Epidermal melanocyte (primary cell): ENCODE data around the gene TUBGCP6.

ENCODE experiments used
- DNase-seq: peaks from one replicate; pipeline ENCODE4 v3.0.0; 2011; ENCODE audit warnings: low spot score; ENCODE audit not compliant: insufficient read length

Gene TUBGCP6, protein sequence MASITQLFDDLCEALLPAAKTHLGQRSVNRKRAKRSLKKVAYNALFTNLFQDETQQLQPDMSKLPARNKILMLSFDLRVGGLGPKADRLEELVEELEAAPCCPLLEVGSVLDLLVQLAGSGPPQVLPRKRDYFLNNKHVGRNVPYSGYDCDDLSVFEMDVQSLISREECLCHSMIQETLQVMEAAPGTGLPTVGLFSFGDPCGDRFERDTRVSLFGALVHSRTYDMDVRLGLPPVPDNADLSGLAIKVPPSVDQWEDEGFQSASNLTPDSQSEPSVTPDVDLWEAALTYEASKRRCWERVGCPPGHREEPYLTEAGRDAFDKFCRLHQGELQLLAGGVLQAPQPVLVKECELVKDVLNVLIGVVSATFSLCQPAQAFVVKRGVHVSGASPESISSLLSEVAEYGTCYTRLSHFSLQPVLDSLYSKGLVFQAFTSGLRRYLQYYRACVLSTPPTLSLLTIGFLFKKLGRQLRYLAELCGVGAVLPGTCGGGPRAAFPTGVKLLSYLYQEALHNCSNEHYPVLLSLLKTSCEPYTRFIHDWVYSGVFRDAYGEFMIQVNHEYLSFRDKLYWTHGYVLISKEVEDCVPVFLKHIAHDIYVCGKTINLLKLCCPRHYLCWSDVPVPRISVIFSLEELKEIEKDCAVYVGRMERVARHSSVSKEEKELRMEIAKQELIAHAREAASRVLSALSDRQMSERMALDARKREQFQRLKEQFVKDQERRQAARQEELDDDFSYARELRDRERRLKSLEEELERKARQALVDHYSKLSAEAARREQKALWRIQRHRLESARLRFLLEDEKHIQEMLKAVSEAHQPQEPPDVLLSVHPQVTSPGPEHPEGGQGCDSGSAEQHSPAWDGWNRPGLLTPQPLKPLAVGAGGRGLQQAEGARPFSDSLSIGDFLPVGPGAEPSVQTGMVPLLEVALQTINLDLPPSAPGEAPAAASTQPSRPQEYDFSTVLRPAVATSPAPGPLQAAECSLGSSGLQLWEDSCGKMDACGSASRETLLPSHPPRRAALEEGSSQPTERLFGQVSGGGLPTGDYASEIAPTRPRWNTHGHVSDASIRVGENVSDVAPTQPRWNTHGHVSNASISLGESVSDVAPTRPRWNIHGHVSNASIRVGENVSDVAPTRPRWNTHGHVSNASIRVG (N-terminal part only)

DNA sequence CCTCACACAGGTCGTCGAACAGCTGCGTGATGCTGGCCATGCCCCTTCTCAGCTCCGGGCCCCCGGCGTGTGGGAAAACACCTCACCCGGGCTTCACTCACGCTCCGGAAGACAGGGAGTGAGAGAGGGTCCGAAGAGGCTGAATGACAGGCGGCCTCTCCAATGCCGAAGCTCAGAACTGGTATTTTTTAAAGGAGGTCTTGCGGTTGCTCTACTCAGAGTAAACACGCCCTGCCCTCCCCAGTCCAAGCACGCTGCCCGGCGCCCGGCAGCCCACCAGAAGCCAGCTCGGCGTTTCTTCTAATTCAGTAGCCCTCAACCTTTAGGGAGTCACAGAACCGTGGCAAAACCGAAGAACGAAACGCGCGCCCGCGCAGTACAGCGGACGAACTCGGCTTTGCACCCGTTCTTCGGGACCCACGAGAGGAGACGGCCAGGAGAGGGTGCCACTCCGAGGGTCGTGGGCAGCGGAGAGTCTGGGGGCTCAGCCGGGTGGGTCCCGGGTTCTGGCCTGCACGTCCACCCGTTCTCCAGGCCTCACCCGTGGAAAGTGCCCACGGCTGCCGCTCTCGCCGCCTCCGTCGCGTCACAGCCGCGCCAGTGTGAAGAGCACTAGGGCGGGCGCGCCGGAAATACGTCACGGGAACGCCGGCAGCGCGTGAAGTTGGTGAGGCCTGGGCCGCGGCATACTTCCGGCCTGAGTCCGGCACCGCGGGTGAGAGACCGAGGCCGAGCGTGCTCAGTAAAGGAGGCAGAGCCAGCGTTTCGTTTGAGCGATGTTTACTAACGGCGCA, at the start of gene TUBGCP6:
TSS of gene TUBGCP6 (minus strand) at position 604 of the 794 bp plus-strand sequence. CDS start at position 40, 564 bp downstream.
- DNase-seq: peak; percentile 96

DNA sequence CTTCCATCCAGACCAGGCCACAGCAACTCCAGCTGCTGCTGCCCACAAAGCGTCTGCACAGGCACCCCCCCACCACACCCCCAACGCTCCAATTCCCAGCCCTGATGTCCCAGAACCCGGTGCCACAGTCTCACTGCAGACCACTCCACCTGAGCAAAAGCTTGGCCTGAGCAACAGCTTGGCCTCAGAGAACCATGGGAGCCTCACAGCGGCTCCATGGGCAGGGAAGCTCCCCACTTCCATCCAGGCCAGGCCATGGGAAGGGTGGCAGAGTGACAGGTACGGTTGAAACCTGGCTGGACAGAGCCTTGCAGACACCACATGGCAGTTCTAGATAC, 49.5 kb upstream of the TUBGCP6 start:
- no peak for DNase-seq

DNA sequence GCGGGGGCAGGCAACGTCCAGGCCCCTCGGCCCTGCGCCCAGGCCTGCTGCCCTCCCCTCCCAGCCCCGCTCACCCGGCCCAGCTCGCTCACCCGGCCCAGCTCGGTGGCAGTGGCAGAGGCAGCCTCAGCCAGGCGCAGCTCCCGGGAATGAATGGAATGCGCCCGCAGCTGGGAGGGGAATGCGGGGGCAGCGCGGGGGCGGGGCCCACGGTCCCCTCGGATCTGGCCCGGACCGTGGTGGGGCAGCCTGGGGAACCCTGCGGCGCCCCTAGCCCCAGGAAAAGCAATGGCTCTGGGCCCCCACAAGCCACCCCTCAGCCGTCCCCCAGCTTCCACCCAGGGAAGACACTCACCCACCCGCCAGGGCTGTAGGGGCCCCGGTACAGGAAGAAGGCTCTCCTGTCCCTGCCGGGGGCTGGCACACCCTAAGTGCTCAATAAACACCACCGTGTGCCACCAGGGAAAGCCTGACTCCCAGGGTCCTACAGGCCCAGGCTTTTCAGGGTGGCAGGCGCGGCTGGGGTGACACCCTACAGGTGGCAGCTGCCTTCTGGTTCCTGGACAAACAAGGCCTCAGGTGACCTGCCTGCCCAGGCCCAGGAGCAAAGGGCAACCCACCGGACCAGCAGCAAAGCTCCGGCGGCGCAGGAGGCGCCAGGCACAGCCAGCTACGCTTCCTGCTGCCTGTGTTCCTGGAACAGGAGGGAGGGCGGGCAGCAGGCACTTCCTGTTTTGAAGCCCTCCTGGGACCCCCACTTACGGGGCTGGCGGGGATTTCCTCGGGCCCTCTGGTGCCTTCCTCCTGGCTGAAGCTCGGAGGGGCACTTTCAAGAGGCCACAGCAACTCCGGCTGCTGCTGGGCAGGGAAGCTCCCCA, 48.9 kb upstream of the TUBGCP6 start:
- DNase-seq: peak; percentile 78

DNA sequence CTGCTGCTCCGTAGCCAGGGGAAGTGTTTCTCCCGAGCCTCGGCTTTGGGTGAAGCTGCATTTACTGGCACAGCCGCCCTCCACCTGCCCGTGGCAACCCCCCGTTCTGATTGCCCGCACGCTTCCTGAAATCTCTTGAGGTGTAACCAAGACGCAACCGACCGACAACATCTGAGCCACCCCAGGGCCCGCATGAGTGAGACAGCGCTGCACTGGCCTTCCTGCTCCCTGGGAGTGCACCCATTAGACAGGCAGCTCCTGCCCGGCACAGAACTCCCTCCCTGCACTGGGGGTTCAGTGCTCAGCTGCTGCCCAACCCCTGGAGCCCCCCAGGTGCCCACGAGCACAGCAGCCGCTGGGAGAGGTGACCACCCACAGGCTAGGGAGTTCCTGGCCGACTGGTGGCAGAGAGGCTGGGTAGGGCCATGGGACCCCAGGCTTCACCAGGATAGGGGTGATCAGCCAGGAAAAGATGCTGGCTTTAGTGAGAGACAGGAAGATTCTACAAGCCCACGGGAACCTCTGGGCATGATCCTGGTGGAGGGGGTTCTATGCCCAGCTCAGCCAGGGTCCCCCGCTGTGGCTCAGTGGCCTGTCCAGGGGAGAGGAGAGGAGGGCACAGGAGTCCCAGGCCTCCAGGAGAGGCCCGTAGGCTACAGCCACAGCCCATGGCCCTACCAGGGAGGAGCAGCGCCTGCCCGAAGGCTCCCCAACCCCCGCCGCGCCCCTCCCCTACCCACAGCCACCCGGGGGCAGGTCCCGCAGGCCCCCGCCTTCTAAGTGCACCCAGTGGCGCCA, 48.0 kb upstream of the TUBGCP6 start:
- DNase-seq: no peak

DNA sequence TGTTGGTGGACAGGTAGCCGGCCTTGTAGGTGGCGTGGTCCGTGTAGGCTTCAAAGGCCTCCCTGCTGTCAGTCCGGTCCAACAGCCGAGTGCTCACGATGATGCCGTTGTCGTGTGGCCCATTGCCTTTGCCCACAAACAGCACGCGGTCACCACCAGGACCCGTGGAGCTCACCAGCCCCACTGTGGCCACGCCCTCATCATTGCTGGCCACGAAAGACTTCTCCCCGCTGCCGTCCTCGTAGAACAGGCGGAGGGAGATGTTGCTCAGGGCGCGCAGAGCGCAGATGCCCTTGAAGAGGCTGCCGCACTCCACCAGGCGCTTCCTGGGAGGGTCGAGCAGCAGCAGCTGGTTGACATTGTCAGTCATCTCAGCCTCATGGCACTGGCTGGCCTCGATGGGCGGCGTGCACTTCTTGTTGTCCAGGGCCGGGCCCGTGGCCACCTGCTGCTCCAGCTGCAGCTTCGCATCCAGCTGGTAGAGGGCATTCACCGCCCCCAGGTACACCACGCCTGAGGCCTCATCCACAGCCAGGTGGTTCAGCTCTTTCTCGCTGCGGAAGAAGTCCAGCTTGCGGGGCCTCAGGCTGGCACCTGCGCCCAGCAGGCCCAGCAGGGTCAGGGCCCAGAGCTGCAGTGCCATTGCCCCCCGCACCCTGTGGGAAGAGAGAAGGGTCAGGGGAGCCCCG, 45.3 kb upstream of the TUBGCP6 start:
- no peak for DNase-seq

DNA sequence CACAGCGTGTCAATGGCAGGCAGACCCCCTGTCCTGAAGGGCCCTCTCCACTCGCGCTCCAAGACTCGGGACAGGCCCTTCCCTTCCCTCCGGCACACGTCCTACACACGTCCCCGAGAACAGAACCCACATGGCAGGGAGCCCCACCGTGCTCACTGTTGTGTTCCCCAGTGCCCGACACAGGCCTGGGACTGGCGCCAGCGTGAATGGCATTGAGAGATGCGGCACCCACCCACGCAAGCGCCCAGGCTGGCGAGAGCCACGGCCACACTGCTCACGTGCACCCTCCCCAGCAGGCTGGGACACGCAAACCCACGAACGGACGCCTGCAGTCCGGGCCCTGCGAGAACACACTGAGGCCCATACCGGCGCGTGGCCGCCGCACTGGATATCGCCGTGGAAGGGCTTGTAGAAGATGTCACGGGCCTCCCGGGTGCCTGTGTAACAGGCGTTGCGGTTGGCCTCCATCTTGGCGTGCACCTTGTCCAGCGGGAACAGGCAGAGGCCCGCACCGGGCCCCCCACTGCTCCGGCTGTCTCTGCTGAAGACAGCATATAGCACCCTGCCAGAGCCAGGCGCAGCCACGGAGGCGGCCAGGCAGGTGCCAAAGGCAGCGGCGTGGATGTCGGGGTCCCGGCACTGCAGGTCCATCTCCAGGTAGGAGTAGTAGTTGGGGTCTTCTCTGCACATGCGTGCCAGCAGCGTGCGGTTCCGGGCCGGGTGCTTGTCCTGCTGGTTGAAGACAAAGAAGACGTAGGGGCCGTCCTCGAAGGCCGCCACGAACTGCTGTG, 44.5 kb upstream of the TUBGCP6 start:
- no peak for DNase-seq

DNA sequence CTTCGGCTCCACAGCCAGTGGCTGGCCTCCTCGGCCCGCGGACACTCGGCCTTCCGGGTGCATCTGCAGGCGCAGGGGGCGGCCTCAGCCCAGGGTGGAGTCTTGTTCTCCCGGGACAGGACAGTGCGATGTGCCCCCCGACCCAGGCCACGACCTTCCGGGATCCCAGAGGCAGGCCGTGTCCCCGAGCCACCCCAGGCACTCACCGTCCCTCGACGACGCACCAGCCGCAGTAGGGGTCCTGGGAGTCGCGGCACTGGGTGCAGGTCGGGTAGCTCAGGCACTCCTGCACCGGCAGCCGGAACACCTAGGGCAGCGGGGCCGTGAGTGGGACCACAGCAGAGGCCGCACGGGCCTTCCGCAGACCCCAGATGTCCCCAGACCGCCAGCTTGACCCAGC, 42.9 kb upstream of the TUBGCP6 start:
- no peak for DNase-seq

DNA sequence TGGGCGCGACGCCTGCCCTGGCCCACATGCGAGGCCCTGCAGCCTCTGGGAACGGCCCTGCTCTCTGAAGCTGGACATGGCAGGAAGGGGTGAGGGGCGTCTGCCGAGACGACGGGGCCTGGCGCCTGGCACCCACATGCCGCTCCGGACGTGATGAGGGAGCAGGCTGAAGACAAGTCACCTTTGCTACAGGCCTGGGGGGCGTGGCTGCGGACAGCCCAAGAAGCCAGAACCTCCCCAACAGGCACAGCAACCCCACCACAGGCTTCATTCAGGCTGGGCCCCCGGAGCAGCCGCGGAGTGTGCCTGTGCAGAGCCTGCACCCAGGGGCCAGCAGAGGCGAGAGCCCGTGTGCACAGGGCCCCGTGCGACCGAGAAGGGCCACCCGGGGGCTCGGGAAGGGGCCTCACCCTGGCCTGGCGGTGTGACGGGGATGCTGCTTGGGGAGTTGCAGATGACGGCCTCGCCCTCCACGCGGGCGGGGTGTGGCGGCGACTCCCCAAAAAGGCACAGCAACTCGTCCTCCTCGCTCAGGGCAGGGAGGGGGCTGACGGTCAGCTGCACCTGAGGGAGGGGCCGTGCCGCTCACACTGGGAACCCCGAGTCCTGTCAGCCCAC, 42.0 kb upstream of the TUBGCP6 start:
- no peak for DNase-seq

DNA sequence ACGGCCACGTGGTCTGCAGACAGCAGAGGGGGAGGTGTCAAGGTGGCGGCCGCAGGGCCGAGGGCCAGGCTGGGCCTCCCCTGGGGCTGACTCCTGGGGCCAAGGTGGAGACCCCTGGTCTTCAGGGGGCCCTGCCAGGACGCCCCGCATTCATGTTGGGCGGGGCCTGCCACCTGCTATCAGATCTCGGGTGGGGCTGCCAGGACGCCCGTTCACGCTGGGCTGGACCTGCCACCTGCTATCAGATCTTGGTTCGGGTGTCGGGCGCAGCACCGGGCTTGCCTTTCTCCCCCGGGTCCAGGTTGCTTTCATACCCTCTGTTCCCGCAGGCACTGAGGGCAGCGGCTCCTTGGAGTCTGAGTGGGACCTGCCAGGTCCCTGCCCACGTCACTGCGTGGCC, 41.5 kb upstream of the TUBGCP6 start:
- DNase-seq: no peak

DNA sequence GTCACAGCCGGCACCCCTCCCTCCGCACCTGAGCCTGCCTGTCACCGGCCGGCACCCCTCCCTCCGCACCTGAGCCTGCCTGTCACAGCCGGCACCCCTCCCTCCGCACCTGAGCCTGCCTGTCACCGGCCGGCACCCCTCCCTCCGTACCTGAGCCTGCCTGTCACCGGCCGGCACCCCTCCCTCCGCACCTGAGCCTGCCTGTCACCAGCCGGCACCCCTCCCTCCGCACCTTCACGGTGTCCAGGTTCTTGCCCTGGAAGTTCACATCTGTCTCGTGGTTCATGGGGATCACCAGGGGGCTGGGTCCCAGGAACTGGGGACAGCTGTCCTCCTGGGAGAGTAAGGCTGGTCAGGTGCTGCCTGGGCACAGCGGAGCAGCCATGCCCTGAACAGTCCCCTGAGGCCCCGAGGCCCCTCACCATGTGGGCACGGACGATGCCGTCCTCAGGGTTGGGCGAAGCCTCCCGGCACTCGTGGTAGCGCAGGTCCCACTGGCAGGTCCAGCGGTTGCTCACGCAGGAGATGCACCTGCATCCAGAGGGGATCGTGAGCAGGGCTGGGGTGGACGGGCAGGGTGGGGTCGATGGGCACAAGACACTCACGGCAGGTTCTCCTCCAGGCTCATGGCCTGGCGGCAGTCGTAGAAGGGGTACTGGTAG, 40.9 kb upstream of the TUBGCP6 start:
- no peak for DNase-seq

DNA sequence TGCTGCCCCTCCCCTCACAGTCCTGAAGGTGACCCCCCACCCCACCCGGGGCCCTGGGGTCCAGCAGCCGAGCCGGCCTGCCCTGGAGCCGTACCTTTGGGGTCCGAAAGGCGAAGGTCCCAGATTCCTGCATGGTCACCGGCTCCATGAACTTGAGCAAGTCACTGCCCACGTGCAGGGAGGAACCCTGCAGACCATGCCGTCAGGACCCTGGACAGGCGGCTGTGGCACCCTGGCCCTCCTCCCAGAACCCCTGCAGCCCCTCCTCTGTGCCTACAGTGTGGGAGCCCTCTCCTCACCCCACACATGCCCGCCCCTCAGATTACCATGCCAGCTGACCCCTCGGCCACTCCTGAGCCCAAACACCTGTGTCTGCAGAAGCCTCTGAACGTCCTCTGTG, 39.7 kb upstream of the TUBGCP6 start:
- DNase-seq: no peak

DNA sequence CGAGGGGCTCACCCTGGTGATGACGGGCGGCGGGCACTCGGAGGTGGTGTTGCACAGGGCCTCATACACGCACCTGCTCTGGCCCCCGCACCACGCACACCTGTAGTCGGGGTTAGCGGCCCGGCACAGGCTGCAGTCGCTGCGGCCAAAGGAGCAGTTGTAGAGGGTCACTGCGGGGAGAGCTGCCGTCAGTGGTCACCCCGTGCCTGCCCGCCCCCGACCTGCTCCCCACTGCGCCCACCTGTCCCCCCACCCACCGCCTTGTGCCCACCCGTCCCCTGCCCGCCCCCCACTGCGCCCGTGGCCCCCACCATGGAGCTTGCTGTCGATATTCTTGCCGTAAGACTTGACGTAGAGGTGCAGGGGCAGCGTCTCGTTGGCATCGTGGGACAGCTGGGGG, 39.0 kb upstream of the TUBGCP6 start:
- no peak for DNase-seq

DNA sequence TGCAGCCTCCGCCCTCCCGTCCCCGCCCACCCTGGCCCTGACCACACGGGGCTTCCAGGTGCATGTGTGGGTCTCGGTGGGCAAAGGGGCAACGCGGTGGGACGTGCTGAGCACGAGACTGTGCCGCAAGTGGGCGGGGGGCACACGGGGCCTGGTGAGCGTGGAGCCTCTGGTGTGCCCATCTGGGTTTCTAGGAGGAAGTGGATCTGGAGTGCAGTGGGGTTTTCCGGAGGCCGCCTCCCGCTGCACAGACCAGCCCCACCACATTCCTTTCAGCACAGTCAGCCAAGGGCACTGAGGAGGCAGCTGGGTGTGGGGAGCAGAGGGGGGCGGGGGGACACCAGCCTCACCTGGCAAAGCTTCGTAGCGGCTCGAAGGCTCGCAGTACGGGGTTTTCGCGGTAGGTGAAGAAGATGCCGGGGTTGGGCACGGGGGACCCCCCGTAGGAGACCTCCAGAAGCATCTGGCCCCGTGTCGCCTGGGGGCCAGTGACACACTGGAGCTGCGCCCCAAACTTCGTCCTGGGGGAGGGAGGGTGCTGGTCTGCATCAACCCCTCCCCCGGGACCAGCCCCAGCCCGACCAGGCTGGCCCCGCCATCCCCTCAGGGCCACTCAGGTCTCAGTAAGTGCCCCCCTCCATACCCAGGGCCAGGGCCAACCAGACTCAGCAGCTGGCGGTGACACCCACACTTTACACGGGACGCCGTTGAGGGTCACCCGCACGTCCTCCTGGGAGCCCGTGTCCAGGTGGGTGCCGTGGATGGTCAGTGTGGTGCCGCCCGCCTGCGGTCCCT, 37.7 kb upstream of the TUBGCP6 start:
- no peak for DNase-seq

DNA sequence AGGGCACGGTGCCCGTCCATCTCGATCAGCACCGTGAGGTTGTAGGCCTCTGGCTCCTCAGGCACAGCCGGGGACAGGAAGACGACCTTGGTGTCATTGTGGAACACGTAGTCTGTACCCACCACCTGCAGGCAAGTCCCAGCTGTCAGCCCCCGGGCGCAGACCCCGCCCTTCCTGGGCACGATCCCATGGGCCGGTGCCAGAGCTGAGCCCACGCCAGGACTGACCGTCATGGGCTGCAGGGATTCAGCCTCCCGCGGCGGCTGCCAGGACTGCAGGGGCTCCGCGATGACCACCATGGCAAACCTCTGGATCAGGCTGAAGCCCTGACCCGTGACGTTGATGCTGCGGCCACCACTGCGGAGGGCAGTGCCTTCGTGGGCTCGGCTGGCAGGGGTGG, 37.1 kb upstream of the TUBGCP6 start:
- DNase-seq: no peak

DNA sequence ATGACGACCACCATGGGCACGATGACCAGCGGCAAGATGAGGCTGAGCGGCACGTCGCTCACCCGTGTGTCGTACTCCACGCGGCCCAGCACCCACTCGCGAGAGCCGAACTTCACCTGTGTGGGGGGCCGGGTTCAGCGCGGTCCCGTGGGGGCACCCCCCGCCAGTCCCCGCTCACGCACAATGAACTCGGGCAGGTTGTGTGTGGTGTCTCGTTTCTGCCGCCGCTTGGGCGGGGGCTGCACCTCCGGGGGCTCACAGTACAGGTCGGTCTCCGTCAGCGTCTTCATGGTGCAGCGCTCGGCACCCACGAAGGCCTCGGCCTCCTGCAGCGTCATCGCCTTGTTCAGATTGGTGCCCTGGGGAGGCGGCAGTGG, 36.5 kb upstream of the TUBGCP6 start:
- DNase-seq: no peak

DNA sequence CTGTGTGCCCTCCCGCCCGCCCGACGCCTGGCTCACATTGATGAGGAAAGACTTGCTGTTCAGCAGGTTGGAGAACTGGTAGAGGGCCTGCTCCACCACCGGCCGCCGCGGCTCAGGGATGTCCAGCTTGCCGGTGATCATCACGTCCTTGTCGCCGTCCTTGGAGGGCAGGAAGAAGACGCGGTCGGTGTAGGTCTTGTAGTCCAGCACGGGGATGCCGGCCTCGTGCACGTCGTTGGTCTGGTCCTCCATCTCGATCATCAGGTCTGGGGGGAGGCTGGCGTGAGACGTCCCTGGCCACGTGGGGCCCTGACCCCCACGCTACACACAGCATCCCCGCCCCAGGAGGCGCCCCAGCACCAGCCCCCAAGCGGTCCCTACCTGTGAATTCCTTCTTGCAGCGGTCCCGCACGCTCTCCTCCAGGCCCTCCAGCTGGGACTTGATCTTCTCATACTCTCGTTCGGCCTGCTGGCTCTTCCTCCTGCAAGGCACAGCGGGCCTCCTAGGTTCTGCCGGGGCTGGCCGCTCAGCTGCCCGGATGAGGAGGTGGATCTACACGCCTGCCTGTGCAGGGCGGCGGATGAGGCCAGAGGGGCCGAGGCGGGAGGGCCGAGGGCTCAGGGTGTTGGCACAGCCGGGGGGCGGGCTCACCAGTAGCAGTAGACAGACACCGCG, 36.0 kb upstream of the TUBGCP6 start:
- no peak for DNase-seq
